Esophagus squamous epithelium (tissue), 4 donors: ENCODE results near the gene ILK.

Source experiments
- CTCF ChIP-seq, 6 experiments: fragments of 450-650 bp in 4 of 6; fragments of 200-600 bp in 2 of 6; sonication (generic) in 2 of 6; IDR thresholded peaks; one replicate each; pipeline ENCODE4 v1.5.1; 2016 to 2019; ENCODE audit warnings: antibody characterized with exemption in 6 of 6, mild to moderate bottlenecking in 4 of 6, moderate library complexity in 4 of 6
- POLR2A ChIP-seq, 4 donors: fragments of 450-650 bp; IDR thresholded peaks; one replicate each; pipeline ENCODE4 v1.6.1; 2017; ENCODE audit warnings: antibody characterized with exemption in 4 of 4, mild to moderate bottlenecking in 4 of 4, moderate library complexity in 3 of 4

GRCh38 chr11:6574816-6575715, 28.5 kb upstream of the ILK start:
- TF ChIP-seq POLR2A (IDR thresholded peaks at IDR 0.05) (no peak), CTCF (IDR thresholded peaks at IDR 0.05) (no peak)
